ENCODE data around the gene MAP3K14.

DNA sequence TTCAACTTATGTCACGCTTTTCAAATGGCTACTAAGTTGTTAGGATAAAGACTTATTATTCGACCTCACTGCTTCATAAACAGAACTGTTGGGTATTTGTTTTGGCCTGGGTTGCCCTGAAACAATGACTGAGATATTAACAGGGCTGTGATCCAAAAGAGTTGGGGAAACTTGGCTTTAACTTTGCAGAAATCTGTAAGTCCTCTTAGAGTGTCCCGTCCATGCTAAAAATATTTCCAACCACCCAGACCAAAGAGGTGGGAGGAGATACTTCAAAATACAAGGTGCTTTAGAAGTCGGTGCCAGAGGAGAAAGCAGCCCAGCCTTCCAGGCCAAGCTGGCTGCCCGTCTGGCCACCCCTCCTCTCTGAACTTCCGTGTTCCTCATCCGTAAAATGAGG lies 38.8 kb downstream of the MAP3K14 start:
- TF ChIP-seq, protein P1, sequence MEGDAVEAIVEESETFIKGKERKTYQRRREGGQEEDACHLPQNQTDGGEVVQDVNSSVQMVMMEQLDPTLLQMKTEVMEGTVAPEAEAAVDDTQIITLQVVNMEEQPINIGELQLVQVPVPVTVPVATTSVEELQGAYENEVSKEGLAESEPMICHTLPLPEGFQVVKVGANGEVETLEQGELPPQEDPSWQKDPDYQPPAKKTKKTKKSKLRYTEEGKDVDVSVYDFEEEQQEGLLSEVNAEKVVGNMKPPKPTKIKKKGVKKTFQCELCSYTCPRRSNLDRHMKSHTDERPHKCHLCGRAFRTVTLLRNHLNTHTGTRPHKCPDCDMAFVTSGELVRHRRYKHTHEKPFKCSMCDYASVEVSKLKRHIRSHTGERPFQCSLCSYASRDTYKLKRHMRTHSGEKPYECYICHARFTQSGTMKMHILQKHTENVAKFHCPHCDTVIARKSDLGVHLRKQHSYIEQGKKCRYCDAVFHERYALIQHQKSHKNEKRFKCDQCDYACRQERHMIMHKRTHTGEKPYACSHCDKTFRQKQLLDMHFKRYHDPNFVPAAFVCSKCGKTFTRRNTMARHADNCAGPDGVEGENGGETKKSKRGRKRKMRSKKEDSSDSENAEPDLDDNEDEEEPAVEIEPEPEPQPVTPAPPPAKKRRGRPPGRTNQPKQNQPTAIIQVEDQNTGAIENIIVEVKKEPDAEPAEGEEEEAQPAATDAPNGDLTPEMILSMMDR (IDR thresholded peaks at IDR 0.05) = no peak
- TF ChIP-seq POLR2A (IDR thresholded peaks at IDR 0.05) = no peak

Data from Peyer's patch (tissue), 4 donors.